ENCODE measurements around the gene CFAP65.

GRCh38 chr2:219026946-219027345 is 14.4 kb downstream of the CFAP65 start:
- TF ChIP-seq, protein P1, sequence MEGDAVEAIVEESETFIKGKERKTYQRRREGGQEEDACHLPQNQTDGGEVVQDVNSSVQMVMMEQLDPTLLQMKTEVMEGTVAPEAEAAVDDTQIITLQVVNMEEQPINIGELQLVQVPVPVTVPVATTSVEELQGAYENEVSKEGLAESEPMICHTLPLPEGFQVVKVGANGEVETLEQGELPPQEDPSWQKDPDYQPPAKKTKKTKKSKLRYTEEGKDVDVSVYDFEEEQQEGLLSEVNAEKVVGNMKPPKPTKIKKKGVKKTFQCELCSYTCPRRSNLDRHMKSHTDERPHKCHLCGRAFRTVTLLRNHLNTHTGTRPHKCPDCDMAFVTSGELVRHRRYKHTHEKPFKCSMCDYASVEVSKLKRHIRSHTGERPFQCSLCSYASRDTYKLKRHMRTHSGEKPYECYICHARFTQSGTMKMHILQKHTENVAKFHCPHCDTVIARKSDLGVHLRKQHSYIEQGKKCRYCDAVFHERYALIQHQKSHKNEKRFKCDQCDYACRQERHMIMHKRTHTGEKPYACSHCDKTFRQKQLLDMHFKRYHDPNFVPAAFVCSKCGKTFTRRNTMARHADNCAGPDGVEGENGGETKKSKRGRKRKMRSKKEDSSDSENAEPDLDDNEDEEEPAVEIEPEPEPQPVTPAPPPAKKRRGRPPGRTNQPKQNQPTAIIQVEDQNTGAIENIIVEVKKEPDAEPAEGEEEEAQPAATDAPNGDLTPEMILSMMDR (IDR thresholded peaks at IDR 0.05), result no peak
- TF ChIP-seq POLR2AphosphoS5 (IDR thresholded peaks at IDR 0.05) (no peak), POLR2A (IDR thresholded peaks at IDR 0.05; ENCODE audit: low read depth) (no peak), EP300 (IDR thresholded peaks at IDR 0.05) (no peak)
